ENCODE results near the gene NNMT. TPM values are rescaled to one million over a fixed set of nuclear protein-coding genes. Genes with fewer than 3 reads are reported as not detected.

NNMT gene
- total and polyA plus RNA-seq, 9 of the 15 experiments (the other 6 are each of a cell fraction or from before 2014, with no cell fraction given): 6.1 to 15.0 (median 11.2) TPM

GRCh38 chr11:114304969-114305368 is 8.8 kb downstream of the NNMT start:
- ChIA-PET CTCF (ENCODE audit: low intra/inter-chr PET ratio) (no interaction called here), POLR2A (interaction anchor here (1.0 to 1.3 kb wide), 2 partner anchors 9 to 95 kb away, joined by 3 to 4 read pairs; partner anchors contain the start of gene NNMT)
- Histone ChIP-seq H3K9me3 (replicated peaks; ENCODE audit: control insufficient read depth, insufficient read depth, low read depth, low read length) (no peaks in the 10 kb centered on the region), H2AFZ (ENCODE audit: low read depth, low read length) (no peak overlapping the region), H3K9me1 (ENCODE audit: control insufficient read depth, insufficient read depth, low read length) (no peaks in the 10 kb centered on the region), H3K4me1 (replicated peaks in 1 of 2; ENCODE audit: control insufficient read depth in 2 of 2, insufficient read depth in 2 of 2, low read length in 2 of 2) (peaks cover 3 to 37% of the 10 kb centered on the region in 2 experiments; a peak in 4 of 5 replicates), H3K9ac (ENCODE audit: insufficient read depth in 1 of 2, low read depth in 2 of 2, low read length in 2 of 2) (no peak overlapping the region), H3K4me2 (ENCODE audit: insufficient read depth, low read length) (no peak overlapping the region), H3K4me3 (no peak overlapping the region), H3K79me2 (ENCODE audit: control insufficient read depth, insufficient read depth, low read length) (no peaks in the 10 kb centered on the region), H3K27ac (ENCODE audit: extremely low read depth, low read depth, low read length) (no peak overlapping the region), H3K36me3 (ENCODE audit: control insufficient read depth, insufficient read depth, low read length) (no peaks in the 10 kb centered on the region), H4K20me1 (replicated peaks; ENCODE audit: control insufficient read depth, insufficient read depth, low read length) (no peaks in the 10 kb centered on the region), H3K27me3 (ENCODE audit: control insufficient read depth in 2 of 2, insufficient read depth in 2 of 2, low read length in 2 of 2) (no peaks in the 10 kb centered on the region)
- FAIRE-seq (no peak), ATAC-seq (no peak), DNase-seq (ENCODE audit: extremely low read depth in 1 of 4, low spot score in 3 of 4) (no peak)
- in situ Hi-C loops (cut with MboI) (no loop called here), intact Hi-C loops (cut with micrococcal nuclease) (no loop called here)
- 10% methylated on average over 1 of the region's 1 CpG for WGBS (ENCODE audit: insufficient coverage, low coverage, missing lambda C conversion rate)
- no TSS peak for BruUV-seq (replicated peaks)
- no peak for TF ChIP-seq TEAD4 (IDR thresholded peaks at IDR 0.05; ENCODE audit: low read length)
- TF ChIP-seq TEAD4 (CRISPR knock-in tag; IDR thresholded peaks at IDR 0.05; ENCODE audit: borderline replicate concordance): no peak
- no peak for TF ChIP-seq ZNF282 (CRISPR knock-in tag; IDR thresholded peaks at IDR 0.05)
- no peak for TF ChIP-seq PTTG1 (tag; IDR thresholded peaks at IDR 0.05; ENCODE audit: low read depth)
- TF ChIP-seq FUS (optimal IDR thresholded peaks at IDR 0.05; ENCODE audit: low read depth, low read length): no peak

GRCh38 chr11:114307524-114308203 is 11.5 kb downstream of the NNMT start:
- Histone ChIP-seq H3K4me3 (no peak overlapping the region), H3K27me3 (ENCODE audit: control insufficient read depth in 2 of 2, insufficient read depth in 2 of 2, low read length in 2 of 2) (no peaks in the 10 kb centered on the region), H3K9me1 (ENCODE audit: control insufficient read depth, insufficient read depth, low read length) (no peaks in the 10 kb centered on the region), H3K79me2 (ENCODE audit: control insufficient read depth, insufficient read depth, low read length) (no peaks in the 10 kb centered on the region), H2AFZ (ENCODE audit: low read depth, low read length) (peak overlapping the region; percentile 37), H3K4me2 (ENCODE audit: insufficient read depth, low read length) (peak overlapping the region; percentile 29), H3K4me1 (replicated peaks in 1 of 2; ENCODE audit: control insufficient read depth in 2 of 2, insufficient read depth in 2 of 2, low read length in 2 of 2) (peaks cover 7 to 52% of the 10 kb centered on the region in 2 experiments), H3K27ac (ENCODE audit: extremely low read depth, low read depth, low read length) (no peak overlapping the region; the same call in 2 of the 3 replicates), H3K9me3 (replicated peaks; ENCODE audit: control insufficient read depth, insufficient read depth, low read depth, low read length) (no peaks in the 10 kb centered on the region), H3K36me3 (ENCODE audit: control insufficient read depth, insufficient read depth, low read length) (no peaks in the 10 kb centered on the region), H4K20me1 (replicated peaks; ENCODE audit: control insufficient read depth, insufficient read depth, low read length) (no peaks in the 10 kb centered on the region), H3K9ac (ENCODE audit: insufficient read depth in 1 of 2, low read depth in 2 of 2, low read length in 2 of 2) (no peak overlapping the region; a peak in 1 of 4 replicates)
- intact Hi-C loops (cut with micrococcal nuclease): no loop called here
- FAIRE-seq (peak; percentile 79), DNase-seq (ENCODE audit: extremely low read depth in 1 of 4, low spot score in 3 of 4) (peak in 2 of 4 experiments; percentile 32 to 65), ATAC-seq (peak; percentile 67)
- ChIA-PET CTCF (ENCODE audit: low intra/inter-chr PET ratio) (no interaction called here), POLR2A (interaction anchor here (1.0 to 1.3 kb wide), 2 partner anchors 8 to 12 kb away, joined by 3 to 4 read pairs; partner anchors contain the start of gene NNMT)
- in situ Hi-C loops (cut with MboI): no loop called here
- 8% methylated on average over 9 of the region's 9 CpGs for WGBS (ENCODE audit: insufficient coverage, low coverage, missing lambda C conversion rate)
- no TSS peak for BruUV-seq (replicated peaks)
- TF ChIP-seq L3MBTL2 (IDR thresholded peaks at IDR 0.05) (peak; percentile 85), MYC (IDR thresholded peaks at IDR 0.05; ENCODE audit: low read depth, low read length) (peak; percentile 82), MYC (CRISPR knock-in tag; IDR thresholded peaks at IDR 0.05; ENCODE audit: borderline replicate concordance, low read depth) (no peak), TCF3 (CRISPR knock-in tag; IDR thresholded peaks at IDR 0.05) (peak; percentile 48; the same call in 1 of the 2 replicates), POLR2B (IDR thresholded peaks at IDR 0.05; ENCODE audit: low read depth, partially characterized antibody) (no peak), ZFP1 (CRISPR knock-in tag; IDR thresholded peaks at IDR 0.05) (no peak), CEBPG (CRISPR knock-in tag; IDR thresholded peaks at IDR 0.05) (no peak), CEBPG (tag; conservative IDR thresholded peaks at IDR 0.05 in 1 of 2, IDR thresholded peaks at IDR 0.05 in 1 of 2) (peak in 1 of 2 experiments; percentile 6; a peak in 1 of 4 replicates), RBM25 (IDR thresholded peaks at IDR 0.05; ENCODE audit: low read depth, low read length, severe bottlenecking) (no peak), CBFA2T2 (conservative IDR thresholded peaks at IDR 0.05) (0 out of 2 replicates have a peak, but pooled peaks have one; percentile 11), KDM1A (IDR thresholded peaks at IDR 0.05) (peak; percentile 28 to 48; a peak in 2 of 4 replicates), RAD51 (IDR thresholded peaks at IDR 0.05; ENCODE audit: borderline replicate concordance, low read depth) (peak; percentile 25; the same call in 1 of the 2 replicates), MAFG (tag; conservative IDR thresholded peaks at IDR 0.05) (no peak)

Data from K562 (cell line).